Stimulated activated CD4-positive, alpha-beta T cell treated with anti-CD3 and anti-CD28 coated beads, Interleukin-4, amount 100 ng/mL, for 48 hours (primary cell): ENCODE results near the gene SLAMF9.
"Not testable (repeated sequence)": the region's sequence is repeated elsewhere in the genome, so short reads cannot be mapped to it uniquely, and the experiment has no call there.

ENCODE experiments used
- DNase-seq, 2 donors: peaks; one replicate each; pipeline ENCODE4 v3.0.0-alpha.2; 2020; ENCODE audit warnings: low read depth in 2 of 2

Gene SLAMF9

DNA sequence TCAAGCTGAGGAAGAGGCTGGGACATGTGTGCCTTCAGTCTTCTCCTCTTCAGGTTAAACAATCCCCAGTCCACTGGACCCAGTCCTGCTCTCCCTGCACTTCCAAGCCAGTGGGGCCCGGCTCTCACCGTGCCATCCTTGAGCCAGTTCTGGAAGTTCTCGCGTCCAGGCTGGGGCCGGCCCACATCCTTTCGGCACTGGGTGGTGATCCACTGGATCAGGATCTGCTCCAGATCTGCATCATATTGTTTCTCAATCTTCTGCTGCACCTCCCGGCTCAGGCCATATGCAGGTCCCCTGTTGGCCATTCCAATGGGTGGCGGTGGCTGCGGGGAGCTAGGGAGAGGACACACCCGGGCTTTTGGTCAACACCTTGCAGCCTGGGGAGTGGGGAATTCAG is 33.8 kb downstream of the SLAMF9 start:
- no peak for DNase-seq

DNA sequence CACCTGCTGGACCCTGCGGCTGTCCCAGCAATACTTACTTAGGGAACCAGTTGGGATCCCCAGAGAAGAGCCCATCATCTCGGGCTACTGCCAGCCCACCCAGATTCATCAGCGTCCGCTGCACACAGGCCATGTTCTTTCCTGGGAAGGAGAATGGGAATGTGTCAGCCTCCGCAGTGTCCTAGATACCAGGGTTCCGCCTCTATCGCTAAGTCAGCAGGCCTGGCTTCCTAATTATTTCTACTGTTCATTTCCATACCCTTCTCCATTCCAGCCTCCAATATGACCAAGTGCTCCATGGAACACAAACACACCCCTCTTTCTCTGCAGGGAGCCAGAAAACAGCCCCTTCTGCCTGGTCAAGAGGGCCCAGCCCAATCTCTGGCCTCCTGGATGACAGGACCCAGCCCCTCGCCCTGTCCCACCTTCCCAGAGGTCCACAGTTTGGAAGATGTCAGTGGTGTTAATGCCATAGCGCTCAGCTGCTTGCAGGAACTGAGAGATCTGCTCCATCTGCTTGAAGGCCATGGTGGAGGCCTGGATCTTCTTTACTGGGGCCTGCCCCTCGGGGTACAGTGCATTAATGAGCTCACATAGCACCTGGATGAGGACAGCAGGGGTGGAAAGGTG is 34.7 kb downstream of the SLAMF9 start:
- DNase-seq: no peak

DNA sequence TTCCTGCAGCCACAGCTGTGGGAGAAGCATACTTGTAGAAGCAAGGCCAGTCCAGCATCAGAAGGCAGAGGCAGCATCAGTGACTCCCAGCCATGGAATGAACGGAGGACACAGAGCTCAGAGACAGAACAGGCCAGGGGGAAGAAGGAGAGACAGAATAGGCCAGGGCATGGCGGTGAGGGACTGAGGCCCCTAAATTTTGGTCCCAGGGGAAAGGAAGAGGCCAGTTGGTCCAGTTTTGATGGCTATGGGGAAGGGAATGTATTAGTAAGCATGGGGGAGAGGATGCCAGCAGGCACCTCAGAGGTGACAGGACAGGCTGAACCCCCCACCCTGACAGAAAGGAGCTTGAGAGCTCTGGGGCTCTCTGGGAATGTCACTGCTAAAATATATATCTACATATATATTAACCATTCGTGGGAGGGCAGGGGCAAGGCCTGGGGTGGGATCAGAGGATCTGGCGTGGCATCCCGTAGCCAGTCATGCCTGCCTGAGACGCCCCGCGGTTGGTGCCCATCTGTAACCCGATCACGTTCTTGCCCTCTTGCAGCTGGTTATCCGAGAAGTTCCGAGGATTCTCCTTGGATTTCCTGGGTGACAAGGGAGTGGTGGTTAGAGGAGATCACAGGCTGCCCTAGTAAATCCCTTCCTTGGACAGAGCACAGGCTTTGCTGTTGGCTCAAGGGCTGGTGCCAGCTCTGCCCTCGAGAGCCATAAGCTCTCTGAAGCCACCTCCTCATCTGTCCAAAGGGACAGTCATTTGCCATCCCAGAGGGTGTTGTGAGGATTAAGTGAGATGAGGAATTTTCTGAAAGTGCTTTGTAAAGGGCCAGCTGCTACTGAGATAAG is 35.5 kb downstream of the SLAMF9 start:
- DNase-seq: no peak

DNA sequence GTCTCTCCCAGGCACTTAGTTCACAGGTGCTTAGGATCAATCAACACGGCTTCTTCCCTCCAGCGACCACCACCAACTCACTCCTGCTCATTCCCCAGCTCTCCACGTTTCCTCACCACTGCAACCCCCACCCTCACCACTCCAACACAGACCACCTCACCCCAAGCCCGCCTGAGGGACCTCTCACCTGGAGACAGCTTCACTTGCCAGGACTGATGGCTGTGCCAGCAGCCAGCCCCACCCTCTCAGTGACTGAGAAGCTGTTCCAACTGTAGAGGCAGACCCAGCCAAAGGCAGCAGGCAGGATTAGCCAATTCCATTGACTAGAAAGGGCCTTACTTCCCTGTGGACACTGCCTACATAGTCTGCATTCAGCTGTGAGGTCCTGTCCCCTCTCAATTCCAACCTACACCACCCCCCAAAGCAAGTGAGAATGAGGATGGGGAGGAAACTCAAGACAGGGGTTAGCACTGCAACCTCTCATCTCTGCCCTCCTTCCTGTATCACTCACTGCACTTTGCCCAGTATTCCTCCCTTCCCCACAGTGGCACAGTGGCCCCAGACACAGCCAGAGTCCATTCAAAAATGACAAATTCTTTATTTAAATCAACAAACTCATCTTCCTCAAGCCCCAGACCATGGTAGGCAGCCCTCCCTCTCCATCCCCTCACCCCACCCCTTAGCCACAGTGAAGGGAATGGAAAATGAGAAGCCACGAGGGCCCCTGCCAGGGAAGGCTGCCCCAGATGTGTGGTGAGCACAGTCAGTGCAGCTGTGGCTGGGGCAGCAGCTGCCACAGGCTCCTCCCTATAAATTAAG is 36.3 kb downstream of the SLAMF9 start:
- no peak for DNase-seq

DNA sequence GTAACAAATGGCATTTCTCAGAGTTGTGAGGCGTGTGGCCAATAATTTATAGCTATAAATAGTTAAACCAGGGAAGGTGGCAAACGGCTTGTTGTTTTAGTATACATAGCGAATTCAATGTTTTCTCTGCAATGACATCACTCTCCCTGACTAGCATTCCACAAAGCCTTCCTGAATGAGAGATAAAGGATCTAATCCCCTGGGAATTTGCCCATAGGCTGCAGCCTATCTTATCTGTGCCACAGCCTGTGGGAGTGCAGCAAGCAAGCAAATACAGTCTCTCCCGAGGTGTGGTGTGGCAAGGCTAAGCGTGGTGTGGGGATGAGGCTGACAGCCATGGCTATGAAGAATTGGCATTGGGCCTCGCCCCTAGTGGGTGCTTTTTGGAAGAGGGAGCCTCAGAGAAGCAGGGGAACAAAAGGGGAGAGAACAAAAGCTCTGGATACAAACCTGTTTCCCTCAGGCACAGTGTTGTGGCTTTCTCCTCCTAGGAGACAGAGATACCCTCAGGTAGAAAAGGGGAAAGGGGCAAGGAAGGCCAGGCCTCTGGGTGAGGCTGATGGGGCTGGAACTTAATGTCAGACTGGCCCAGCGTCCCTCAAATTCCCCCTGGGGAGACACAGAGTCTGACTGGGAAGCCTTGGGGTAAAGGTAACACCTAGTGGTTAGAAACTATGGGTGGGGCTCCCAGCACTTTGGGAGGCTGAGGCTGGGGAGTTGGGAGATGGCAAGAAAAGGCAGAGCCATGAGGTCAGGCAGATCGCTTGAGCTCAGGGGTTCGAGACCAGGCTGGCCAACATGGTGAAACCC is 37.6 kb downstream of the SLAMF9 start:
- DNase-seq: no peak

DNA sequence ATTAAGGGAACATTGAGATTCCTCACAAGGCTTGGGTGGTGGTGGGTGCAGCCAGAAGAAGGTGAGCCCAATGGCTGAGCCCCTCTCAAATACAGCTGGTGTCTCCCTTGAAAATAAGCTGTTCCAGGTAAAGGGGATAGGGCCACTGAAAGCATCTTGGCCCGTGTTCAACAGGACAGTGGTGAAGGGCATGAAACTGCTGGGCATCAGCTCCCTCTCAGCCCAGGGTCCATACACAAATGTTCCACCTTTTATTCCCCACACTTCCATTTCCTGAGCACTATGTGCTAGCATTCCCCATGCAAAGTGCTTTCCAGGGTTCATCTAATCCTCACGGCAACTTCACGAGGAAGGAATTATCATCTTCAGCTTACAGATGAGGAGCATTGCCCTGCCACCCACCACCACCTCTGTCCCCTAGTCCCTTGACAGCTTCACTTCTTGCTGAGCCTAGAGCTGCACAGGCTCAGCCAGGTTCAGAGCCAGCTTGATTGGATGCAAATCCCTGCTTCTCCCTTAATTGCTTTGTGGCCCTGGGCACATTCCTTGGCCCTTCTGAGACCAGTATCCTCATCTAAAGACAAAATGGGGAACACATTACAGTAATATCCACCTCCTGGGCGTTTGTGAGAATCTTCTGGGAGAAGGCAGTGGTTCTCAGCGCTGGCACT is 38.3 kb downstream of the SLAMF9 start:
- DNase-seq: no peak

DNA sequence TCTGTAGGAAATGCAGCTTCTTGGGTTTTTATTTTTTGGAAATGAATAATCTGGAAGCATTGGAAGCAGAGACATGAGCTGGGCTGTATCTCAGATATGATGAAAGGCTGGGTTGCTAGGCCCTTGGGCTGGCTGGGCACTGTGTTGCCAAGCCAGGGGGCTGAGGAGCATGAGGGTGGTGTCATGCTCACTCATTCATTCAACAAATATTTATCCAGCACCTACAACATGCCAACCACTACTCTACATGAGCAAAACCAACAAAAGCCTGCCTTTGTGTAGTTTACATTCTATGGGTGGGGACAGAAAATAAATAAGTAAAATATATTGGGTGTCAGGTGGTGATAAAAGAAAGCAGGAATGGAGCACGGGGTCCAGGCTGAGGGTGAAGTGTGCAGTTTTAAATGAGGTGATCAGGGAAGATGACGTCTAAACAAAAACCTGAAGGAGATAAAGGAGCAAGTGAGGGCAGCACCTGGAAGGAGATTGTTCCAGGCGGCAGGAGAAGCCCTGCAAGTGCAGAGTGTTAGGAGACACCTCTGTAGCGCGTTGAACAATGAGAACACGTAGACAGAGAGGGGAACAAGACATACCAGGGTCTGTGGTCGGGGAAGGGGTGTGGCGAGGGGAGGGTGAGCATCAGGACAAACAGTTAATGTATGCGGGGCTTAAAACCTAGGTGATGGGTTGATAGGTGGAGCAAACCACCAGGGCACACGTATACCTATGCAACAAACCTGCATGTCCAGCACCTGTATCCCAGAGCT is 39.6 kb downstream of the SLAMF9 start:
- no peak for DNase-seq

DNA sequence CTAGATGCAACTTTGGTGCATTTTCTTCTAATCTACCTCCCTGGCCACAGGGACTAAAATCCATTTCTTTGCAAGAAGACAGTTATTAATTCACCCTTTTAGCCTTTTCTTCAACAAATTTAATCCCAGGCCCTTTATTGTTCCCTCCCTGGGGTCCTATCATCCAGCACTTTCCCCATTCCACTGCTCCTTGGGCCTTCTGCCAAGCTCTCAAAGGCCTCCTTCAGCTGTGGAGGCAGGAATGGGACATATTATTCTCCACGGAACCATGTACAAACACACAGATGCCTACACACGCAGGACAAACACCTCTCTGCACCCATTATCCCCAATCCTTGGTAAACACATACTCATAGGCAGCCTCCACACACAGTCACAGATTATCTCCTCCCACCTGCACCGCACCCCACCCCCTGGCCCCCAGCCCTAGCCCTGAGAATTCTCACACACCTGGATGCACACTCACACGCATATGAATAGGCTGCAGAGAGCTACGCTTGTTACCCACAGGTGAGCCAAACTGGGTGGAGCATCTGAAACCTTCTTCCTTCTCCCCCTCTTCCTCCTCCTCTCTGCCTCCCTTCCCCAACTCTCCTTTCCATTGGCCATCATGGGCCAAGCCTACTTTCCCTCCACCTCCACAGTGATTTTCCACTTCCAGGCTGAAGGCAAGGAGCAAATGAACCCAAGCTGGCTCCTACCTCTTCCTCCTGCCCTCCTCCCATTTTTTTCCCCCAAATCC is 40.4 kb downstream of the SLAMF9 start:
- no peak for DNase-seq

DNA sequence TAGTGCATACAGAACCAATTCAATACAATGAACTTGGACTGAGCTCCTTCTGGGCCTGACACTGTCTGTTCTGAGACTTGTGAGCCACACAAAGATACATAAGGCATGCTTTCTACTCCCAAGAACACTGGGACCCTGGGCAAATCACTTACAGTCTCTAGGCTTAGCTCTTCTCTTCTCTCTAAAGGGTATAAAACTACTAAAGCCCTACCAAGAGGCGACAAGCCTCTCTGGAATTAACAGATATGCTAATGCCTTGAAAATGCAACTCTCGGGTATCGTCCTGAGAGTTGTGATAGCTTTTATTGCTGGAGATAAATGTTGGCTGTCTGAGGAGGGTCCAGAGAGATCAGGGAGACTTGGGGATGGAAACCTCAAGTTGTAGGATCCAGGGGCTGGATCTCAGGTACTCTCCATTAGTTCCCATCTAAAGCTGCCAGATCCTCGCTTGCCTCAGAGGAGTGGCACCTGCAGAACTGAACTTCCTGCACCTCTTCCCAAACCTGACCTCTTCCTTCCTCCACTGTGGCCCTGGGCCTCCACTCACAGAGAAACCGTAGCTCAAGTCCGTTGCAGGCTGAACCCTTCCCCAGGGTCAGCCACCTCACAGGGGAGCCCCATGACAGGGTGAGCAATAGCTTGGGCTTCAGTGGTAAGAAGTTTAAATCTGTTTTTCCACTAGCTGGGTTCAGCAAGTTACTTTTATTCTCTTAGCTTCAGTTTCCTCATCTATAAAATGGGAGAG is 42.5 kb downstream of the SLAMF9 start:
- no peak for DNase-seq

DNA sequence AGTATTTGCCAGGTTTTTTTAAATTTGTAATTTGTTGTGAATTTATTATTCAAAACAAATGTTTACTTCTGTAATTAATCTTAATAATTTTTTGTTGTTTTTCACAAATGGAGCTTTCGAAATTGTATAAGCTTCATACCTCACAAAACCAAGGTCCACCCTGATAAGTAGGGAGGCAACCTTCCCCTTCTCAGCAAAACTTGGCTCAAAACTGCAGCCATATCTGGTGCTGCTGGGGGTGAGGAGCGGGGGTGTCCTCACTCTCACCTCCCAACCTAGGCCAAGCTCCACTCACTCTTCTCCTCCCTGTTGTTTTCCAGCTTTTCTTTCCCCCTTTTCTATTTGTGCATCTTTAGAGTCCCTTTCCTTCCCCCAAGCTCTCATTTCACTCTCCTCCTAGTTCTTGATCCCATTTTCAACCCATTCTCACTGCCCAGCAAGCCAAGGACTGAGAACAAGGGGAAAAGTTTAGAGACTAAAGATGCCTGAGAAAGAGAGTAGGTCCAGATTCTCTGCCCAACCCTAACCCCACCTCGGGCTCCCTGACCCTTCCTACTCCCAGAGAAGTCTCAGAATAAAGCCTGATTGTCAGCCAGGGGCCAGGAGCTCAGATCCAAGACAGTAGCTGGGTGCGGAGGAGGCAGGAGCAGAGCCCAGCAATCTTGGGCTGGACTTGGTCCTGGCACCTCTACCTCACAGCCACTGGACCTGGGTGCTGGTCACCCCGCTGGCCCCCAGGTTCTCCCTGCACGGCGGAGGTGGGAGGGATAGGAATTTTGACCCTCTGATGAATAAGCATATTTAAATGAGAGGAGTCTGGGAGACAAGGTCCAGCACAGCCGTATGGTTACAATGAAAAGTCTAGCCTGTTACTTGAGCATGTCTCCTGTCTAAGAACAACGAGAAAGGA is 45.8 kb downstream of the SLAMF9 start:
- no peak for DNase-seq

DNA sequence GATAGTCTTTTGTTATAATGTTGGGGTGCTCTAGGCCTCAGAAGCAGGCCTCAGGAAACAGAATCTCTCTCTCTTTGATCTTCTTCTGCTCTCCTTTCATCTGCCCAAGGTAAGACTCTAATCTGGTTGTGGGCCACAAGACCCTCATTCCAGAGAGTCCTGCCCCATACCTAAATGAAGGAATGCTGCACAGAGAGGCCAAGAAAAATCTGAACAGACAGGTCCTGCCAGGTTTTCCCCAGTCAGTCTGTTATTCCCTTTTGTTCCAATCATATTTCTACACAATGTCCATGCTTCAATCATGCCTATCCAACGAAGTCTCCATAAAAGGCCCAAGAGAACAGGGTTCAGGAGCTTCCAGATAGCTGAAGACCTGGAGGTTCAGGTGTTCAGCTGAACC is 47.1 kb downstream of the SLAMF9 start:
- DNase-seq: no peak

DNA sequence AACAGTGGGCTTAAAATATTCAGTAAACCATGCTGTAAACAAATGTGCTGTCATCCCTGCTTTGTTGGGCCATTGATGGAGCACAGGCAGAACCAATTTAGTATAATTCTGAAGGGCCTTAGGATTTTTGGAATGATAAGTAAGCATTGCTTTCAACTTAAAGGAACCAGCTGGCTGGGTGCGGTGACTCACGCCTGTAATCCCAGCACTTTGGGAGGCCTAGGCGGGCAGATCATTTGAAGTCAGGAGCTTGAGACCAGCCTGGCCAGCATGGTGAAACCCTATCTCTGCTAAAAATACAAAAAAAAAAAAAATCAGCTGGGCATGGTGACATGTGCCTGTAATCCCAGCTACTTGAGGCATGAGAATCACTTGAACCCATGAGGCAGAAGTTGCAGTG is 50.0 kb downstream of the SLAMF9 start:
- not testable (repeated sequence) for DNase-seq

DNA sequence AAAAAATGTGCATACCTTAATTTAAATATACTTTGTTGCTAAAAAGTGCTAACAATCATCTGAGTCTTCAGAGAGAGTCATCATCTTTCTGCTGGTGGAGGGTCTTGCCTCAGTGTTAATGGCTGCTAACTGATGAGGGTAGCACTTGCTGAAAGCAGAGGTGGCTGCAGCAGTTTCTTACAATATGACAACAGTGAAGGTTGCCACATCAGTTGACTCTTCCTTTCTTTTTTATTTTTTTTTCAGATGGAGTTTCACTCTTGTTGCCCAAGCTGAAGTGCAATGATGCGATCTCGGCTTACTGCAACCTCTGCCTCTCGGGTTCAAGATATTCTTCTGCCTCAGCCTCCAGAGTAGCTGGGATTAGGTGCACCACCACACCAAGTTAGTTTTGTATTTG is 51.5 kb downstream of the SLAMF9 start:
- DNase-seq: no peak
